GM20000 (cell line): Measurements from ENCODE around the gene C1QTNF12.

ENCODE experiments used
- DNase-seq: peaks from one replicate; pipeline ENCODE4 v3.0.0; 2012; ENCODE audit warnings: low spot score
- TF ChIP-seq, protein P1 (sequence below): IDR thresholded peaks from 2 replicates; pipeline ENCODE4 v1.5.1; 2012; ENCODE audit warnings: mild to moderate bottlenecking, control low read depth; ENCODE audit errors: extremely low read depth, missing control alignments

The C1QTNF12 gene

DNA sequence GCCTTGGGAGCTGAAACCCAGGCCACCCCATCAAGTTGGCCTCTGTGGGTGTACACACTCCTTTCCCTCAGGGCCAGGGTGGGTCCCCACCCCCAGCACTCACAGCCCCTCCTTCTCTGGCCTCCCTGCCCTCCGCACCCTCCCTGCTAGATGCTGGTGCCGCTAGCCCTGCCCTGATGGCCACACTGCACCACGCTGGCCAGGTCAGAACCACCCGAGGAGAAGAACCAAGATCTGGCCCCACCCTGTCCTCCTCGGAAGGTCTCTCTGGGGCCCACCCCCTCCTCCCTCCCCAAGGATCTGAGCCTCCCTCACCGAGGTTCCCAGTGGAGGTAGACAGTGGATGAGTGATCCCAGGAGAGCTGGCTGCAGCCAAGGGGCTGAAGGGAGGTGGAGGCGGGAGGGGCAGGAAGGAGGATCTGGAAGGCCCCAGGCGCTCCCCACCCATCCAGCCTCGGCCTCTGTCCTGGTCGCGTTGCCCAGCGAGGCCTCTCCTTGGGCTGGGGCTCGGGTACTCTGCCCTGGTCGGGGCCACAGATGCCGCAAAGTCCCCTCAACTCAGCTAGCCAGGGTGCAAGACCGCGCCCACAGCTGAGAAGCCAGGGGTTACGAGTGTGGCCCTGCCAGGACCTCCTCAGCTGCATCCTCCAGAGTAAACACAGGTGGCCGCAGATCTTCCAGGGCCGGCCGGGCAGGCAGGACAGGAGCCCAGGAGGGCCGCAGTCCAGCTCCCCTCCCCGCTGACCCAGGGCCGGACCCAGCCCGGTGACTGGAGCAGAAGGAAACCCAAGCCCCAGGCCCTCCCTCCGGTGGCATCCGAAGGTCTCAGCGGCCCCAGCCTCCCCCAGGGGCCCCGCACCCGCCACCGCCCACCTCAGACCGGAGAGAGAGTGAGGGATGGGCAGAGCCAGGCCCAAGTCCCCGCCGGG lies 9.3 kb downstream of the C1QTNF12 start:
- TF ChIP-seq, protein P1, sequence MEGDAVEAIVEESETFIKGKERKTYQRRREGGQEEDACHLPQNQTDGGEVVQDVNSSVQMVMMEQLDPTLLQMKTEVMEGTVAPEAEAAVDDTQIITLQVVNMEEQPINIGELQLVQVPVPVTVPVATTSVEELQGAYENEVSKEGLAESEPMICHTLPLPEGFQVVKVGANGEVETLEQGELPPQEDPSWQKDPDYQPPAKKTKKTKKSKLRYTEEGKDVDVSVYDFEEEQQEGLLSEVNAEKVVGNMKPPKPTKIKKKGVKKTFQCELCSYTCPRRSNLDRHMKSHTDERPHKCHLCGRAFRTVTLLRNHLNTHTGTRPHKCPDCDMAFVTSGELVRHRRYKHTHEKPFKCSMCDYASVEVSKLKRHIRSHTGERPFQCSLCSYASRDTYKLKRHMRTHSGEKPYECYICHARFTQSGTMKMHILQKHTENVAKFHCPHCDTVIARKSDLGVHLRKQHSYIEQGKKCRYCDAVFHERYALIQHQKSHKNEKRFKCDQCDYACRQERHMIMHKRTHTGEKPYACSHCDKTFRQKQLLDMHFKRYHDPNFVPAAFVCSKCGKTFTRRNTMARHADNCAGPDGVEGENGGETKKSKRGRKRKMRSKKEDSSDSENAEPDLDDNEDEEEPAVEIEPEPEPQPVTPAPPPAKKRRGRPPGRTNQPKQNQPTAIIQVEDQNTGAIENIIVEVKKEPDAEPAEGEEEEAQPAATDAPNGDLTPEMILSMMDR: no peak
- no peak for DNase-seq

DNA sequence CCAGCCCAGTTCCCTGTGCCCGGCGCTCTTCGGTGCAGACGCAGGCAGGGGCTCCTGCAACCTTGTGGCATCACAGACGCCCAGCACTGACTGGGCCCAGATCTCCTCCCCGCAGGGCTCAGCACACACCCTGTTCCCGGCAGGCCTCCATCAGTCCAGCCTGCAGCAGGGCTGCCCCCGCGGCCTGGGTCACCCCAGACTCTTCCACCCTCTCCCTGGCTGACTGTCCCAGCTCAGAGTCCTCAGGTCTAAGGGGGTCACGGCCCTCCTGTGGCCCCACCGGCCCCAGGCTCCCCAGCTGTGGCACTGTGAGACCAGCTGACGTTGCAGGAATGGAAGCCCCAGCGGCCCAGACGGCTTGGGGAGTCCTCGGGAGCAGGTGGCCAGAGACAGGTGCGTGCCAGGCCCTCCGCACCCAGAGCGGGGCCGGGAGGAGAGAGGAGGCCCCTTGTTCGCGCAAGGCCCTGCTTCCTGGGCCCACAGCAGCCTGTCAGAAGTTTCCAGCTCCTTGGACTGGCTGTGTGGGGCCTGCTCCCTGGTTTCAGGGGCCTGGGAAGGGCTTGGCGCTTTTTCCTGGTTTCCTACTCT lies 10.3 kb downstream of the C1QTNF12 start:
- DNase-seq: no peak
- TF ChIP-seq, protein P1: no peak

DNA sequence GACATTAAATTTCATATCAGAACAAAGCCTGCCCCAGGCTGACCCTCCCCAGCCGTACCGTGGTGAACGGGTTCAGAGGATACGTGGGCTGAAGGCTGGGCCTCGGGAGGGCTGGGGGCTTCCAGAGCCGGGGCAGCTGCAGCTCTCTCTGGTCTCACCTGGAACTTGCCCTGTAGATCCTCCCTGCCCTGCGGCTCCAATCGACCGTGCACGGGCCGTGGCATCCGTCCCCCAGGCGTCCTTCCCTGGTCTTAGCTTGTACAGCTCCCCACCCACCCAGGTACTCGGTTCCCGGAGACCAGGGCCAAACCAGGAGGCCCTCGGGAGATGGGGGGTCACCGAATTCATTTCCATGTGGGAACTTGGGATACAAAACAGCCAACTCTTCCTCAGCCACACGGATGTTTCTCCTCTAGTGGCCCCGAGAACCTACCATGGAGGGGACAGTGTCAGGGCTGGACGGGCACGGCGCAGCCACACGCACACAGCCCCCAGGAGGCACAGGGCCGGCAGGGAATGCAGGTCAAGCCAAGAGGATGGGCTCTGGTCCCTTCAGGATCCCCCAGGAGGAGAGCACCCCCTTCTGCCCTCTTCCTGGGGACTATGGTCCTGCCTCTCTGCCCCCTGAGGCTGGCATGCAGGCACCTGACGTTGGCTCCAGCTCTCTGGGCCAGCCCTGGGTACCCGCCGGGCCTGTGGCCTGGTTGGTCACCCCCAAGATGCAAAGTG lies 11.3 kb downstream of the C1QTNF12 start:
- TF ChIP-seq, protein P1: no peak
- no peak for DNase-seq

DNA sequence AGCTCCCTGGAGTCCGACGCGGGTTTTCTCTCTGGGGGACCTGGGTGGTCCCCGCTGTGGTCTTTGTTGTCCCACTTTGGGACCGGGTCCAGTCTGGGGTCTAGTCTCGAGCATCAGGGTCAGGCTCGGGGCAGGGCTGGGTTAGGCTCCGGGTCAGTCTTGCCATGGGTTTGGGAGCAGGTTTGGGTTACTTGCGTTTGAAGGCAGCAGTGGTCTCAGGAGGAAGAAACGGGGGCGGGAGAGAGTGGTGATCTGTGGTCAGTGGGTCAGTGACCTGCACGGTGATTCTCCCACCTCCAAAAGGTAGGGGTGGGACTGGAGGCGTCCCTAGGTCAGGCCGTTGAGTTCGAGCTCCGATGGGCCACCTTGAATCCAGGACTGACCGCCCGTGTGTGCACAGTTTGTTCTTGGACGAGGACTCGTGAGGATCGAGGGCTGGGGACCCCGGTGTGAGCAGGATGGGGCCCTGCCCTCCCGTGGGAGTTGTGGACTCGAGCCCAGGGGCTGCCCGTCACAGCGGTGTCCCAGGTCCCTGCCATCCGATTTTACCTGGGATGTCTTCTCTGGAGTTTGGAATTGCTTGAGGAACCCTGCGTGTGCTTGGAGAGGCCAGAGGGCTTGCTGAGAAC lies 12.2 kb downstream of the C1QTNF12 start:
- TF ChIP-seq, protein P1: no peak
- DNase-seq: no peak

DNA sequence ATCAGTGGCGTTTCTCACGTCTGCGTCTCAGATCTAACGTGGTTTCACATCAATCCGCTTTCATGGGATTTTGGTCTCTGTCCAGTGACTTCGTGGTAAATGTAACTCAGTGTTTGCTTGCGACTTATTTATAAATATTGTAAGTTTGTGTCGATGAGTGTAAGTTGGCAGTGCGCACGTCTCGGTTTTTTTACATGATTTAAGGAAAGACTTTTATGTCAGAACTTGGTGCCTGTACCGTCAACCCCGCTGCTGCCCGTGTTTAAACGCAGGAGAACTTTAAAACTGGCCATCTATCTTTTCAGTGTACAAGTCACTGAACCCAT lies 13.0 kb downstream of the C1QTNF12 start:
- TF ChIP-seq, protein P1: no peak
- DNase-seq: no peak

DNA sequence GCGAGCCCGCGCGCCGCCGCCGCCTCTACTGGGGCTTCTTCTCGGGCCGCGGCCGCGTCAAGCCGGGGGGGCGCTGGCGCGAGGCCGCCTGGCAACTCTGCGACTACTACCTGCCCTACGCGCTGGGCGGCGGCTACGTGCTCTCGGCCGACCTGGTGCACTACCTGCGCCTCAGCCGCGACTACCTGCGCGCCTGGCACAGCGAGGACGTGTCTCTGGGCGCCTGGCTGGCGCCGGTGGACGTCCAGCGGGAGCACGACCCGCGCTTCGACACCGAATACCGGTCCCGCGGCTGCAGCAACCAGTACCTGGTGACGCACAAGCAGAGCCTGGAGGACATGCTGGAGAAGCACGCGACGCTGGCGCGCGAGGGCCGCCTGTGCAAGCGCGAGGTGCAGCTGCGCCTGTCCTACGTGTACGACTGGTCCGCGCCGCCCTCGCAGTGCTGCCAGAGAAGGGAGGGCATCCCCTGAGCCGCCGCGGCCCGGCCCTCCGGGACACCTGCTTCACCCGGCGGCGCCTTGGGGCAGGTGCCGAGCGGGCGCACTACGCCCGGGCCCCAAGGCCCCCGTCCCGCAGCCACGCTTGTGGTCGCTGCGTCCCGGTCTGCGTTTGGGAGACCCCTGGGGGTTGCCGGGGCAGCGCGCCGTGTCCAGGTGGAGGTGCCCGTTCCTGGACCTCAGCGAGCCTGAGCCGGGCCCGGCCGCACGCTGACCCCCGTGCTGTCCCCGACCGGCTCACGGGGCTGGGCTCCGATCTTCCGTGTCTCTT lies 13.5 kb downstream of the C1QTNF12 start:
- TF ChIP-seq, protein P1: no peak
- DNase-seq: no peak
